Tibial nerve (tissue), 4 donors: ENCODE data around the gene FLT4. TPM values are rescaled to one million over a fixed set of nuclear protein-coding genes. Genes with fewer than 3 reads are reported as not detected.

Experiments used
- DNase-seq, 2 donors: peaks; one replicate each; pipeline ENCODE4 v3.0.0-alpha.2; 2019; ENCODE audit warnings: low spot score in 2 of 2
- H3K27ac ChIP-seq, 4 donors: fragments of 200-600 bp; sonication (generic) in 3 of 4; one replicate each; pipeline ENCODE4 v1.5.1; 2017 to 2019; ENCODE audit warnings: mild to moderate bottlenecking in 1 of 4
- H3K27me3 ChIP-seq, 2 donors: fragments of 200-600 bp; sonication (generic) in 1 of 2; one replicate each; pipeline versions ENCODE4 v1.5.1 to v1.6.0; 2017 to 2019
- H3K36me3 ChIP-seq, 3 donors: fragments of 200-600 bp; sonication (generic); one replicate each; pipeline ENCODE4 v1.5.1; 2018 to 2019
- H3K4me1 ChIP-seq, 4 donors: fragments of 200-600 bp; sonication (generic) in 3 of 4; one replicate each; pipeline ENCODE4 v1.5.1; 2017 to 2019
- H3K4me3 ChIP-seq, 4 donors: fragments of 200-600 bp; sonication (generic) in 3 of 4; one replicate each; pipeline ENCODE4 v1.5.1; 2017 to 2019; ENCODE audit warnings: mild to moderate bottlenecking in 1 of 4, moderate library complexity in 1 of 4
- H3K9me3 ChIP-seq, 4 donors: fragments of 200-600 bp; sonication (generic) in 3 of 4; one replicate each; pipeline ENCODE4 v1.5.1; 2017 to 2019
- EP300 ChIP-seq, 2 donors: sonication (generic); formaldehyde crosslinking; IDR thresholded peaks; one replicate each; pipeline ENCODE4 v1.6.1; 2017; ENCODE audit warnings: antibody characterized with exemption in 2 of 2, mild to moderate bottlenecking in 1 of 2
- POLR2A ChIP-seq, 2 donors: fragments of 450-650 bp; IDR thresholded peaks; one replicate each; pipeline ENCODE4 v1.6.1; 2017; ENCODE audit warnings: antibody characterized with exemption in 2 of 2, mild to moderate bottlenecking in 2 of 2, moderate library complexity in 2 of 2
- WGBS, 2 donors: methylation state at CpG; one replicate each; pipeline ENCODE4 v1.1.5; 2018; 5-methylcytosine and 5-hydroxymethylcytosine counted together
- total RNA-seq, 4 donors: library from RNA; depleted of rRNA; stranded (reverse); fragments of >200 nt; gene quantifications; one replicate each; pipeline ENCODE4 v1.1.0, GENCODE V29; 2016
- TF ChIP-seq, protein P1 (sequence below), 5 experiments: fragments of 200-600 bp in 3 of 5; fragments of 450-650 bp in 2 of 5; sonication (generic) in 3 of 5; IDR thresholded peaks; one replicate each; pipeline ENCODE4 v1.5.1; 2016 to 2019; ENCODE audit warnings: antibody characterized with exemption in 5 of 5, mild to moderate bottlenecking in 3 of 5, moderate library complexity in 2 of 5

Gene FLT4
- total RNA-seq, 4 donors from 2014 or later: 4.6 to 34.2 (median 14.9) TPM

DNA sequence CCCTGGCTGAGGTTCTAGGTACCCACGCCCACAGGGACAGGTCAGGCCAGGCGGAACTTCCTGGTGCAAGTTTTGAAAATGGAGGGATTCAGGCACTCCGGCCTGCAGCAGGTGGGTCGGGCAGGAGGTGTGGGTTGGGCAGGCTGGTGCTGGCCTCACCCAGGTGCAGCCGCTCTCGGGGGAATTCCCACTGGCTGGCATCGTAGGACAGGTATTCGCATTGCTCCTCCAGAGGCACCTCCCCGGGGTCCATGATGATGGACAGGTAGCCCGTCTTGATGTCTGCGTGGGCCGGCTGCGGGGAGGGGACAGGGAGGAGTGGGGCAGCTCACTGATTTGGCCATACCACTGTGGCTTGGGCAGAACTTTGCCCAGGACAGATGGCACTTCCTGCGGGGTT lies 29.4 kb downstream of the FLT4 start:
- Histone ChIP-seq H3K36me3 (no peaks in the 10 kb centered on the region), H3K9me3 (no peaks in the 10 kb centered on the region), H3K27me3 (peaks cover 0 to 7% of the 10 kb centered on the region in 2 donors), H3K4me3 (no peak overlapping the region), H3K4me1 (peaks cover 0 to 10% (median 0%) of the 10 kb centered on the region in 4 donors), H3K27ac (no peak overlapping the region)
- 95 to 96% methylated on average over 14 of the region's 14 CpGs for WGBS, 2 donors
- no peak for DNase-seq
- TF ChIP-seq EP300 (IDR thresholded peaks at IDR 0.05): no peak
- TF ChIP-seq, protein P1, sequence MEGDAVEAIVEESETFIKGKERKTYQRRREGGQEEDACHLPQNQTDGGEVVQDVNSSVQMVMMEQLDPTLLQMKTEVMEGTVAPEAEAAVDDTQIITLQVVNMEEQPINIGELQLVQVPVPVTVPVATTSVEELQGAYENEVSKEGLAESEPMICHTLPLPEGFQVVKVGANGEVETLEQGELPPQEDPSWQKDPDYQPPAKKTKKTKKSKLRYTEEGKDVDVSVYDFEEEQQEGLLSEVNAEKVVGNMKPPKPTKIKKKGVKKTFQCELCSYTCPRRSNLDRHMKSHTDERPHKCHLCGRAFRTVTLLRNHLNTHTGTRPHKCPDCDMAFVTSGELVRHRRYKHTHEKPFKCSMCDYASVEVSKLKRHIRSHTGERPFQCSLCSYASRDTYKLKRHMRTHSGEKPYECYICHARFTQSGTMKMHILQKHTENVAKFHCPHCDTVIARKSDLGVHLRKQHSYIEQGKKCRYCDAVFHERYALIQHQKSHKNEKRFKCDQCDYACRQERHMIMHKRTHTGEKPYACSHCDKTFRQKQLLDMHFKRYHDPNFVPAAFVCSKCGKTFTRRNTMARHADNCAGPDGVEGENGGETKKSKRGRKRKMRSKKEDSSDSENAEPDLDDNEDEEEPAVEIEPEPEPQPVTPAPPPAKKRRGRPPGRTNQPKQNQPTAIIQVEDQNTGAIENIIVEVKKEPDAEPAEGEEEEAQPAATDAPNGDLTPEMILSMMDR (IDR thresholded peaks at IDR 0.05): no peak
- no peak for TF ChIP-seq POLR2A (IDR thresholded peaks at IDR 0.05)

DNA sequence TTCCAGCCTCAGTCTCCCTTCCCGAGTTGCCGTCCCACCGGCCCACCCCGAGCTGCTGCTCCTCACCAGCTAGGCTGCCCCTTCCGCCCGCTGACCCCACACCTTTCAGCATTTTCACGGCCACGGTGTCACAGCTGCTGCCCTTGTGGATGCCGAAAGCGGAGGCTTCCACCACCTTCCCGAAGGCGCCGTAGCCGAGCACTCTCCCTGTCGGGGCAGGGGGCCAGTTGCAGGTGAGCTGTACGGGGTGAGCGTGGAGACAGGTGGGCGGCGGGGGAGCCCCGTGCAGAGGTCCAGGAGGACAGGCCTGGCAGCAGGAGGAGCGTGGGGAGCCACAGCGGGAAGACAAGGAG lies 29.9 kb downstream of the FLT4 start:
- Histone ChIP-seq H3K27me3 (peaks cover 0 to 7% of the 10 kb centered on the region in 2 donors), H3K27ac (no peak overlapping the region), H3K36me3 (no peaks in the 10 kb centered on the region), H3K4me1 (peaks cover 0 to 10% (median 0%) of the 10 kb centered on the region in 4 donors), H3K4me3 (no peak overlapping the region), H3K9me3 (no peaks in the 10 kb centered on the region)
- TF ChIP-seq, protein P1 (IDR thresholded peaks at IDR 0.05): no peak
- TF ChIP-seq POLR2A (IDR thresholded peaks at IDR 0.05) (no peak), EP300 (IDR thresholded peaks at IDR 0.05) (no peak)
- WGBS, 2 donors: 75 to 77% methylated on average over 22 of the region's 22 CpGs
- DNase-seq: no peak

DNA sequence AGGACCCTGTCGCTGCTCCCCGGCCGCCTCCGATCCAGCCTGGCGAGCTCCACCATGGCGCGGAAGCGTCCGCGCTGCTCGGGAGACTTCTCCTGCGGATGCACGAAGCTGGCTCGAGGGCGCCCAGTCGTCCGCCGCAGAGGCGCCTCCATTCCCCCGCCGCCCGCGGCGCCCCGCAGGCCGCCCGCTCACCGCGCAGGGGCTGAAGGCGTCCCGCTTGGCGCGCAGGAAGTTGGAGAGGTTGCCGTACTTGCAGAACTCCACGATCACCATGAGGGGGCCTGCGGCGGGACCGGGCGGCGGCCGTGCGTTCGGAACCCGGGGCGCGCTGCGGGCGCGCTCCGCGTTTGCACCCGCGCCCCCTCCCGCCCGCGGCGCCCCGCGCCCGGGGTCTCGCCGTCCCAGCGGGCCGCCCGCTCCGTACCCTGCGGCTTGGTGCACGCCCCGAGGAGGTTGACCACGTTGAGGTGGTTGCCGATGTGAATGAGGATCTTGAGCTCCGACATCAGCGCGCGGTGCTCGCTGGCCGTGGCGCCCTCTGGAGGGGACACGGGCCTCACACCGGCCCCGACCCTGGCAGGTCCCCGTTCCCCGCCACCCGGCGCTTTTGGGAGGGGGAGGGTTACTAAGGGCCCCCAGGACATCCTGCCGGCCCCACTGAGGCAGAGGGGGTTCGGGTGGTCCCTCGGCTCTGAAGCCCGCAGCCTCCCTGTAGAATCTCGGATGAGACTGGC lies 30.4 kb downstream of the FLT4 start:
- TF ChIP-seq, protein P1 (IDR thresholded peaks at IDR 0.05): no peak
- no peak for TF ChIP-seq EP300 (IDR thresholded peaks at IDR 0.05)
- TF ChIP-seq POLR2A (IDR thresholded peaks at IDR 0.05): no peak
- Histone ChIP-seq H3K36me3 (no peaks in the 10 kb centered on the region), H3K9me3 (no peaks in the 10 kb centered on the region), H3K4me1 (peaks cover 0 to 10% (median 0%) of the 10 kb centered on the region in 4 donors), H3K27ac (no peak overlapping the region), H3K27me3 (peaks cover 0 to 7% of the 10 kb centered on the region in 2 donors), H3K4me3 (peak overlapping the region in 1 of 4 donors; percentile 23)
- DNase-seq: no peak
- WGBS, 2 donors: 23 to 28% methylated on average over 8 to 35 of the region's 90 CpGs

DNA sequence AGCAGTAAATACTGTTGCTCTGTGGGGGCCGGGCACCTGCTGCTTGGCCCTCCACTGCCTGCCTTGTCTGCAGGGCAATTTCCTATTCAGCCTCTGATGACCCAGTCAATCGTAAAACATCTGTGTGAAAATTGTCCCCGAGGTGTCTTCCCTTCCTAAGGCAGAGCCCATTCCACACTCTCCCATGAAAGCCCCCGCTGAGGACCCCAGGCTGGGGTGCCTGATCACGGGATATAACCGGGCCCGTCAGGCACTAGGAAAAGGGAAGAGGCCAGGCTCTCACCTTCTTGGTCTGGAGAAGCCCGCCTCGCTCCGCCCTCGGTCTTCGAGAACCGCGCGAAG lies 30.9 kb downstream of the FLT4 start:
- peaks cover 0 to 10% (median 0%) of the 10 kb centered on the region in 4 donors for H3K4me1 ChIP-seq
- WGBS, 2 donors: 25 to 28% methylated on average over 7 to 11 of the region's 15 CpGs
- H3K27ac ChIP-seq: no peak overlapping the region
- no peaks in the 10 kb centered on the region for H3K9me3 ChIP-seq
- H3K36me3 ChIP-seq: no peaks in the 10 kb centered on the region
- H3K27me3 ChIP-seq: peaks cover 0 to 7% of the 10 kb centered on the region in 2 donors
- TF ChIP-seq POLR2A (IDR thresholded peaks at IDR 0.05) (no peak), EP300 (IDR thresholded peaks at IDR 0.05) (no peak)
- TF ChIP-seq, protein P1 (IDR thresholded peaks at IDR 0.05): no peak
- H3K4me3 ChIP-seq: peak overlapping the region in 1 of 4 donors; percentile 23
- DNase-seq: no peak

DNA sequence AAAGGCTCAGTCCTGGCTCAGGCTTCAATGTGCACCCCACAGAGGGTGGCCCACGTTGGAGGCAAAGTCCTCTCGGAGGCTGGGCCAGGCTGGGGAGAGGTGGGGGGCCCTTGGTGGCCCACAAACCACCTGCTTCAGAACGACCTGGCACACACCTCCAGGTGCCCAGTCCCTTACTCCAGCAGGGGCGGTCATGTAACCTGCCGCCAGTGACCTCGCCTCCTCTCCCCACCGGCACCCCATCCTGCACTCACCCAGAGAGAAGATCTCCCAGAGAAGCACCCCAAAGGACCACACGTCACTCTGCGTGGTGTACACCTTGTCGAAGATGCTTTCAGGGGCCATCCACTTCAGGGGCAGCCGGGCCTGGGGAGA lies 35.6 kb downstream of the FLT4 start:
- H3K36me3 ChIP-seq: no peaks in the 10 kb centered on the region
- TF ChIP-seq EP300 (IDR thresholded peaks at IDR 0.05): no peak
- TF ChIP-seq, protein P1 (IDR thresholded peaks at IDR 0.05): no peak
- TF ChIP-seq POLR2A (IDR thresholded peaks at IDR 0.05): no peak
- H3K9me3 ChIP-seq: no peaks in the 10 kb centered on the region
- DNase-seq: no peak
- no peaks in the 10 kb centered on the region for H3K27me3 ChIP-seq
- peaks cover 0 to 5% (median 0%) of the 10 kb centered on the region in 4 donors for H3K4me1 ChIP-seq
- no peak overlapping the region for H3K27ac ChIP-seq
- H3K4me3 ChIP-seq: no peak overlapping the region
- WGBS, 2 donors: 85 to 88% methylated on average over 11 of the region's 11 CpGs
